Neural cell (in vitro differentiated cells): Measurements from ENCODE around the gene PTPRN2.

Source experiments
- CTCF ChIP-seq: fragments of 450-650 bp; IDR thresholded peaks from 2 replicates; pipeline ENCODE4 v1.5.1; 2014; ENCODE audit warnings: antibody characterized with exemption, mild to moderate bottlenecking, moderate library complexity; ENCODE audit not compliant: poor library complexity, severe bottlenecking
- EP300 ChIP-seq: fragments of 450-650 bp; conservative IDR thresholded peaks from 2 replicates; pipeline ENCODE4 v1.6.1; 2014; ENCODE audit warnings: antibody characterized with exemption, mild to moderate bottlenecking, moderate library complexity; ENCODE audit not compliant: poor library complexity, severe bottlenecking
- EZH2 ChIP-seq: fragments of 200-600, 300-800 bp; shearing (Covaris generic), sonication (generic); IDR thresholded peaks from 2 replicates; pipeline ENCODE4 v1.6.1; 2014; ENCODE audit warnings: antibody characterized with exemption, low read length, borderline replicate concordance, mild to moderate bottlenecking; ENCODE audit not compliant: insufficient read depth, poor library complexity, severe bottlenecking
- MXI1 ChIP-seq: fragments of 450-650 bp; conservative IDR thresholded peaks from 2 replicates; pipeline ENCODE4 v1.6.1; 2014; ENCODE audit warnings: antibody characterized with exemption, mild to moderate bottlenecking; ENCODE audit not compliant: poor library complexity, severe bottlenecking
- POLR2AphosphoS5 ChIP-seq: IDR thresholded peaks from 2 replicates; pipeline ENCODE4 v1.6.1; 2012
- TAF1 ChIP-seq: IDR thresholded peaks from 2 replicates; pipeline ENCODE4 v1.6.1; 2012; ENCODE audit warnings: low read depth

GRCh38 chr7:157800281-157800680 is 787.3 kb downstream of the PTPRN2 start:
- no peak for TF ChIP-seq POLR2AphosphoS5
- TF ChIP-seq CTCF, result no peak
- no peak for TF ChIP-seq EZH2
- TF ChIP-seq TAF1, result no peak
- no peak for TF ChIP-seq EP300
- no peak for TF ChIP-seq MXI1
